OCI-LY3 (cell line): ENCODE data around the gene INSC.

ENCODE experiments used
- CTCF ChIP-seq: fragments of 200-600, 300-600 bp; sonication (generic); IDR thresholded peaks from 2 replicates; pipeline ENCODE4 v1.5.1; 2014; ENCODE audit warnings: antibody characterized with exemption, low read length, low read depth
- EZH2phosphoT487 ChIP-seq: fragments of 200-600 bp; shearing (Covaris generic); IDR thresholded peaks from 2 replicates; pipeline ENCODE4 v1.6.1; 2018; ENCODE audit warnings: antibody characterized with exemption, mixed run types, low read depth

GRCh38 chr11:15206791-15207190 is 92.1 kb downstream of the INSC start:
- TF ChIP-seq CTCF (no peak), EZH2phosphoT487 (no peak)
